Testis (tissue), 3 donors: ENCODE results near the gene SPOCD1. TPM values are rescaled to one million over a fixed set of nuclear protein-coding genes. Genes with fewer than 3 reads are reported as not detected.

ENCODE experiments used
- DNase-seq: peaks from one replicate; pipeline ENCODE4 v3.0.0-alpha.2; 2019
- H3K27ac ChIP-seq, 2 donors: fragments of 200-600 bp; sonication (generic); one replicate each; pipeline ENCODE4 v1.5.1; 2019
- H3K27me3 ChIP-seq: fragments of 200-600 bp; sonication (generic); one replicate; pipeline ENCODE4 v1.5.1; 2019
- H3K36me3 ChIP-seq: fragments of 200-600 bp; sonication (generic); one replicate; pipeline ENCODE4 v1.5.1; 2017; ENCODE audit warnings: low read depth; ENCODE audit errors: missing control alignments
- H3K4me1 ChIP-seq: fragments of 200-600 bp; sonication (generic); one replicate; pipeline ENCODE4 v1.5.1; 2019
- H3K4me3 ChIP-seq, 2 donors: fragments of 200-600 bp; sonication (generic); one replicate each; pipeline ENCODE4 v1.5.1; 2017 to 2019
- H3K9me3 ChIP-seq: fragments of 200-600 bp; sonication (generic); one replicate; pipeline ENCODE4 v1.5.1; 2017
- CTCF ChIP-seq, 3 experiments: fragments of 450-650 bp in 2 of 3; fragments of 200-600 bp in 1 of 3; sonication (generic) in 1 of 3; IDR thresholded peaks; one replicate each; pipeline ENCODE4 v1.5.1; 2016 to 2019; ENCODE audit warnings: antibody characterized with exemption in 3 of 3, mild to moderate bottlenecking in 2 of 3, moderate library complexity in 1 of 3
- POLR2A ChIP-seq: fragments of 450-650 bp; IDR thresholded peaks from one replicate; pipeline ENCODE4 v1.6.1; 2017; ENCODE audit warnings: antibody characterized with exemption, mild to moderate bottlenecking, moderate library complexity
- WGBS, 2 donors: methylation state at CpG; one replicate each; pipeline ENCODE4 v1.1.5; 2018; 5-methylcytosine and 5-hydroxymethylcytosine counted together
- intact Hi-C: fragments of 100-400 bp; cut with DNase I; formaldehyde crosslinking; loops from one replicate; pipeline ENCODE4 v1.15.1; 2023; ENCODE audit warnings: low total_unique reads
- polyA plus RNA-seq: library from polyadenylated mRNA; stranded (reverse); fragments of 350-450 nt; fragmentation: Illumina TruSeq; extraction: RNeasy Lipid Tissue Mini Kit (QIAGEN cat#74804); gene quantifications from one replicate; pipeline ENCODE4 v1.2.3, GENCODE V29; 2014; ENCODE audit warnings: low read depth, low replicate concordance; ENCODE audit not compliant: insufficient read depth
- total RNA-seq, 2 donors: library from RNA; depleted of rRNA; stranded (reverse); fragments of >200 nt; gene quantifications; one replicate each; pipeline ENCODE4 v1.2.3, GENCODE V29; 2016

Gene SPOCD1
- total and polyA plus RNA-seq, 3 donors from 2014 or later, result 22.0 to 36.0 (median 32.0) TPM

GRCh38 chr1:31791131-31791858 lies 24.5 kb downstream of the SPOCD1 start:
- Histone ChIP-seq H3K36me3 (no peaks in the 10 kb centered on the region), H3K4me3 (no peak overlapping the region), H3K9me3 (no peaks in the 10 kb centered on the region), H3K27me3 (no peaks in the 10 kb centered on the region), H3K4me1 (no peaks in the 10 kb centered on the region), H3K27ac (no peak overlapping the region)
- DNase-seq, result no peak
- intact Hi-C loops, result no loop called here
- no peak for TF ChIP-seq POLR2A
- no peak for TF ChIP-seq CTCF (IDR thresholded peaks at IDR 0.05)
- WGBS, 2 donors, result 80 to 95% methylated on average over 4 to 13 of the region's 13 CpGs

DNA sequence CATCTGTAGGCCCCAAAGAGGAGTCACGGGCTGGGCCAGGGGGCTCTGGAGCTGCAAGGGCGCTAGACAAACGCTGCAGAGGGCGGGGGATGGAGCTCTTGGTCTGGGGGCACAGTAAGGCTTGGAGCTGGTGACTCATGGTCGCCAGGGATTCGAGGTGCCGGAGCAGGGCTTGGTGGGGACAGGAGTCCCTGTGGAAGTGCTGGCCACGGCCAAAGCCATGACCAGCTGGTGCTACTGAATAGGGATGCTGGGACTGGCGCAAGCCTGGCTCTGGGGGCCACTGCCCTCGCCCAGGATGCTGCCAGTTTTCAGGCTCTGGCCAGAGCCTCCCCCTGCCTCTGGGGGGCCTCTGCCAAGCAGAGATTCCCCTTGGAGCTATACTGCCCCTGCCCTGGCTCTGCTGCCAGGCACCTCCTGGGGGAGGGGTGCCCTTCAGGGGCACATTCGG lies 25.2 kb downstream of the SPOCD1 start:
- H3K4me1 ChIP-seq, result no peaks in the 10 kb centered on the region
- H3K36me3 ChIP-seq, result no peaks in the 10 kb centered on the region
- no peak overlapping the region for H3K27ac ChIP-seq
- no peak for DNase-seq
- intact Hi-C loops, result no loop called here
- no peaks in the 10 kb centered on the region for H3K27me3 ChIP-seq
- WGBS, 2 donors, result 88 to 93% methylated on average over 1 to 11 of the region's 11 CpGs
- H3K4me3 ChIP-seq, result no peak overlapping the region
- H3K9me3 ChIP-seq, result no peaks in the 10 kb centered on the region
- TF ChIP-seq POLR2A, result no peak
- TF ChIP-seq CTCF (IDR thresholded peaks at IDR 0.05), result no peak

- no peaks in the 10 kb centered on the region for H3K4me1 ChIP-seq
- no peak overlapping the region for H3K27ac ChIP-seq
- intact Hi-C loops, result no loop called here
- H3K4me3 ChIP-seq, result no peak overlapping the region
- WGBS, 2 donors, result 80 to 85% methylated on average over 3 of the region's 3 CpGs
- TF ChIP-seq POLR2A, result no peak
- TF ChIP-seq CTCF (IDR thresholded peaks at IDR 0.05), result no peak
- no peaks in the 10 kb centered on the region for H3K9me3 ChIP-seq
- H3K27me3 ChIP-seq, result no peaks in the 10 kb centered on the region
- DNase-seq, result no peak
- no peaks in the 10 kb centered on the region for H3K36me3 ChIP-seq
Observed at GRCh38 chr1:31790140-31790539, 25.7 kb downstream of the SPOCD1 start.

- WGBS, 2 donors, result 4 to 14% methylated on average over 18 to 26 of the region's 26 CpGs
- no peaks in the 10 kb centered on the region for H3K27me3 ChIP-seq
- H3K36me3 ChIP-seq, result no peaks in the 10 kb centered on the region
- TF ChIP-seq POLR2A (no peak), CTCF (IDR thresholded peaks at IDR 0.05) (peak; percentile 85 to 95 (median 93))
- H3K27ac ChIP-seq, result peak overlapping the region; percentile 74 to 75
- H3K4me1 ChIP-seq, result no peaks in the 10 kb centered on the region
- peak; percentile 97 for DNase-seq
- intact Hi-C loops, result loop anchor here (10.0 kb wide), 1 partner anchor 125 kb away; no protein-coding TSS in a partner anchor
- H3K9me3 ChIP-seq, result no peaks in the 10 kb centered on the region
- peak overlapping the region; percentile 63 to 65 for H3K4me3 ChIP-seq
Observed at GRCh38 chr1:31789259-31790065, 26.4 kb downstream of the SPOCD1 start.
